T-helper 2 cell (primary cell): ENCODE data around the gene PPP1R9A.

ENCODE experiments used
- DNase-seq, 5 experiments: peaks; one replicate each; pipeline versions ENCODE4 v3.0.0 to v3.0.0-alpha.2; 2012 to 2022

PPP1R9A gene

GRCh38 chr7:95267754-95268153 lies 360.4 kb downstream of the PPP1R9A start:
- no peak for DNase-seq

DNA sequence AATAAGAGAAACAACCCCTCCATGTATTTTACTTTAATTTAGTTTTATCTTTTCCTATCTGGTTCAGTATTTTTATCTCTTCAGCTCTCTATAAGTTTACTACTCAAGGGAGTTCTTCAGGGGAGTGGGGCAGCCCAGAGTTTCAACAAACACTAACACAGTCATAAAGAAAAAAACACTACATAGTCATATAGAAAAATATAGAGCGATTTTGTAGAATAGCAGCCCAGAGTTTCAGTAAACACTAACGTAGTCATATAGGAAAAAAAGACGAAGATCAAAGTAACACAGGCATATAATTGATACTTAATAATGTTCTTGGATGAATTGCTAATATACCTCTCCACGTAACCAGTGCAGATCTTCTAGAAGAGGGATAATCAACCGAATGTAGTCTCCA lies 362.2 kb downstream of the PPP1R9A start:
- peak in 1 of 5 experiments; percentile 47 for DNase-seq

- no peak for DNase-seq
Measured at GRCh38 chr7:95276114-95276513, 368.7 kb downstream of the PPP1R9A start.

DNA sequence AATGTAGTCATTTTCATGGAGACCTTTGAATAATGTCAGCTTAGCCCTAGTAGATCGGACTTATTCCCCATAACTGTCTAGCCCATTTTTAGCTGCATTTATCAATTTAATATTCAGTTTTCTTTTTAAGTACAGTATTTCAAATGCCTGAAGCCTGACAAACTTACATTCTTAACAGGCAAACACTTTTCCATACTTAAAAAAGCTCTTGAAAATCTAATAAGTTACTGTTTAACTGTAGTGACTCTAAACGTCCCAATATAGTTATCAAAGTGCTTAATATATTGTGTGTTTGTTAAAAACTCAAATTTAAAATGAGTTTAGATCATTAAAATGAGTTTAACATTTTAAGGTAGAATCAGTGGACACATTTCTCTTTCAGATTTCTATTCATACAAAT lies 372.0 kb downstream of the PPP1R9A start:
- DNase-seq: no peak

DNA sequence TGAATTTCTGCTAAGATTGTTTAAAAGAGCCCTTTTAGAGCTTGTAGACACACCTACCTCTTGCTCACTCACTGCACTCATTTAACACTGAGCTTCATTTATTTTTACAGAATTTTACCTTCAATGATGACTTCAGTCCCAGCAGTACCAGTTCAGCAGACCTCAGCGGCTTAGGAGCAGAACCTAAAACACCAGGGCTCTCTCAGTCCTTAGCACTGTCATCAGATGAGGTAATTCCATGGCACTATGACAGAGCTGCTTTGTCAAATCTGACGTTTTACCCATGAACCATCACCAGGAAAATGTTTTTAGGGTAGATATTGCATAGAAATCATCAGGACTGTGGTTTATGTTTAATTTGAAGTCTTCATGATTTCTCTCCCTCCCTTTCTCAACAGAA lies 378.7 kb downstream of the PPP1R9A start:
- DNase-seq: no peak

GRCh38 chr7:95290166-95290830 lies 382.9 kb downstream of the PPP1R9A start:
- no peak for DNase-seq

DNA sequence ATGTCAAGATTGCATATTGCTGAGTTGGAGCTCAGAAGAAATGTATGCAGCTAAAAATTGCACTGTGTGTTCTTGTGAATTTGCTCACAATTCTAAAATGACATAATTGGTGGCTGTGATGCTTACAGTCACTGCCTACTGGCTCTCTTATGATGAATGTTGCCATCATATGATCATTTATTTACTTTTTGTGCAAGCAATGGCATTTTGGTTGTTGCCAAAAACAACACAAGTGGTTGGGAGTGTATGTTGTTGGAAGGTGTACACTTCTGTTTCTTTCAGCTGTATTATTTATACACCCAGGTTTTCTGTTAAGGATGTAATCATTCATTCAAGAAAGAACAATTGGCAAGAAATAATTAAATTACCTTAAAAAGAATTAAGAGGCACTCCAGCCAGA lies 388.0 kb downstream of the PPP1R9A start:
- no peak for DNase-seq

- no peak for DNase-seq
Measured at GRCh38 chr7:95296456-95296855, 389.1 kb downstream of the PPP1R9A start.

- DNase-seq: no peak
Measured at GRCh38 chr7:95297041-95297440, 389.6 kb downstream of the PPP1R9A start.

- no peak for DNase-seq
Measured at GRCh38 chr7:95298091-95298490, 390.7 kb downstream of the PPP1R9A start.

DNA sequence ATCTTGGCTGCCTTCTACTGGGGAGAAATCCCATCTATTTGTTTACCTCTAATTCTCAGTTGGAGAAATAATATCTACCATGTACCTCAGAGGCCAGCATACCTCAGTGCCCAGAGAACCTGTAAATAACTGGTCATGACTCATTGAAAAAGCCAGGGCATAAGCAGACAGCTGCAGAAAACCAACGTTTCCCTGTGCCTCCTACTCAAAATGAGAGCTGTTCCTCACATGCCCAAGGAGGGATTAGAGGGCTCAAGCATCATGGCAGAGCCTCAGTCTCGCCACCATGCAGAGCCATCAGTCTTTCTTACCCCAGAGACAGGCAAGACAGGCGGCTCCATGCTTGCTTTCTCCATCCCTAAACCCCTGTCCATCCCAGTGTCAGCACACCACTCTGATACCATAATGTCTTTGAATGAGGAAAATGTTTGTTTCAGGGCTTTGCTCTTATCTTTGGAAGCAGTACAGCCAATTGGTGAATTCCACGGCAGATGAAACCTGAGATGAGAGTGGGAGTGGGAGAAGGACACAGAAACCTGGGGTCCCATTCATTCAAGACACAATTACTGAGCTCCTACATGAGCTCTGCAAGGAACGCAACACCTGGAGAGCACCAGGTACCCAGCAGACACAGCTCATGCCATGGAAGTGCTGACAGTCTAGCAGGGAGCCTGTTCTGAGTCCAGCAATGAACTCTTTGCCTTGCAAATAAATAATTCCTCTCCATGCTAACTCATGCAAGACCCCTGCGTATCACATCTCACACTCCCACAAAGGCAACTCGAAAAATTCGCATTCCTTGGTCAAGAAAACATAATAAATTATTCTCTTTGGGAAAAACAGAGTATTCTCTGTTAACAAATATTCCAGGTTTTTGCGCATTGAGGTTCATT lies 395.9 kb downstream of the PPP1R9A start:
- DNase-seq: no peak

GRCh38 chr7:95304990-95305389 lies 397.6 kb downstream of the PPP1R9A start:
- no peak for DNase-seq

DNA sequence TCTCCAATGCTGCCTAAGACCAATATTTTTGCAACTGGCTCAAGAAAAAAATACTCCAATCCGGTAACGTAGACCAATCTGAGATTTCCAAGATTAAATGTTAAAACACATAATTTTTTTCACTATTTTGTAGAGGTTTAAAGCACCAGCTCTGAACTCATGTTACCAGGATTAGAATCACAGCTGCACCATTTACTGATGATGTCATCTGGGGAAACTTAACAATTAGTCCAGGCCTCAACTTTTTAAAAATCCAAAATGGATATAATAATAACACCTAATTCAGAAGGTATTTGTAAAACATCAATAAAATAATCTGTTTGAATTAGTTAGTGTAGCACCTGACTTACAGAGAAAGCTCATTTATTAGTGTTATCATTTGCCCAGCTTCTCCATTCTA lies 402.6 kb downstream of the PPP1R9A start:
- no peak for DNase-seq

GRCh38 chr7:95311389-95311788 lies 404.0 kb downstream of the PPP1R9A start:
- DNase-seq: no peak

GRCh38 chr7:95312561-95312960 lies 405.2 kb downstream of the PPP1R9A start:
- DNase-seq: no peak

DNA sequence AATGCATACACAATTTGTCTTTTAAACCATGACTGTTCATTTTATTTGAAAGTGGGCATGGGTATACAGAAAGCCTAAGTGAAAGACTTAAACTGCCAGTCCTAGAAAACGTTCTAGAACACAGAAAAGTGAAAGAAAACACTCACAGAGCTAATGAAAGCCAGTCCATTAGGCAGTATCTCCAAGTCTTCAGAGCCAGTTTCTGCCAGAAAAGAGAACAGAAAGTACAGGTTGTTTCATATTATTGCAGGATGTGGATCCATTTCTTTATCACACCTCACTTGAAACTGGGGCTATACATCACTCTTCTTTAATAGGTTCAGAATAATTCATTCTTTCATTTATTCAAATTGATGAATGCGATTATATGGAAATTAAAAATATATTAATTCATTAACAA lies 409.2 kb downstream of the PPP1R9A start:
- no peak for DNase-seq

DNA sequence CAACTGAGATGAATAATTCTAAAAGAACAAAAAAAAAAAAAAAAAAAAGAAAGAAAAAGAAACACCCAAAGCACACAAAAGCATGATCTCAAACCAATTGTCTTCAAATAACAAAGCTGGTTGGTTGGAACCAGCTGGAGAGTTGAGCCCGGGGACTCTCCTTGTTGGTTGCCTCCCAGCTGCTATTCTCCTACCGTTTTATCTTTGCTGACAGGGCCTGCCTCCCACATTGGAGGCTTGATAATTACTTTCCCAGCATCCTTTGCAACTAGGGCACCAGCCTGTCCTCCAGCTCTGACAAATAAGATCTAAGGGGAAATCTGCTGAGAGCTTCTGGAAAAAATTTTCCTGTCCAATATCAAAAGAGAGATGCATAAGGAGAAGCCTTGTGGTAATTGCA lies 410.2 kb downstream of the PPP1R9A start:
- no peak for DNase-seq

- DNase-seq: no peak
Measured at GRCh38 chr7:95317966-95318365, 410.6 kb downstream of the PPP1R9A start.

DNA sequence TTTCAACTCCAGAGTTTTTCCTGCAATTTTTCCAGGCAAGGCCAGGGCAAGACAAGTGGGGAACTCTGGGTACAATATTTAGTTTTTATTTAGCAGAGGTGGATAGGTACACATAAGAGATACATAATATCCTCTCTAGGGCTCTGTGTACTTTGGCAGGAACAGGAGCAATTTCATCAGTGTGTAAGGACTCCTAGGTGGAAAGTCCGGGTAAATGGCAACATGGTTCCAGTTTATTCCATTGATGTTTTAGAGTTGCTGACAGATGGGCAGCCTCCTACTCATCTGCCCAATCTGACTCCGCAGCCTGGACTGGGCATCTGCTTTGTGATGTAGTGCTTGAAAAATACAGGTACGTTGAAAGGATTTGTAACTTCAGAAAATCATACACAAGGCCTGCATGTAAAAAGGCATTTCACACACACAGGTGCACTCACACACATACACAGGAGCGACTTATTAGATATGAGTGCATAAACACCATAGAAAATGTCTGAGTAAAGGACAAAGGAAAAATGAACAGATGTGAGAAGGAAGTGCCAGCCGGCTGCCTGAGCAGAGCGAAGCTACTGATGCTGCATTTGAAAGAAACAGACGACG lies 411.2 kb downstream of the PPP1R9A start:
- no peak for DNase-seq

DNA sequence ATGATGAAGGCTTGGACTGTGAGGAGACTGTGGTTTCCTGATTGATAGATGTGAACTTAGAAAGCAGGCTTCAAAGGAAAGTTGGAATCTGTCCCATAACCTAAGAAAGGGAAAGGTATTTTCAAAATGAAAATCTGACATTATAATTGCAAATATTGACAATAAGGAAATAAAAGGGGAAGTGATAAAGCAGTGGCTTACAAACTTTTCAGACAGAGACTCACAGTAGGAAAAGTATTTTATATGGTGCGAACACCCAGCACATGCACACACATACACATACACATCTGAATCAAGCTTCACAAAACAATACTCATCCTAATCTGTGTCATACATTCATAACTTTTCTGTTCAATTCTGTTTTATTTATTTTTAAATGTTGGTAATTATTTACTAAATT lies 412.2 kb downstream of the PPP1R9A start:
- DNase-seq: no peak

GRCh38 chr7:95320651-95321050 lies 413.3 kb downstream of the PPP1R9A start:
- DNase-seq: no peak

- no peak for DNase-seq
Measured at GRCh38 chr7:95321720-95322119, 414.3 kb downstream of the PPP1R9A start.

DNA sequence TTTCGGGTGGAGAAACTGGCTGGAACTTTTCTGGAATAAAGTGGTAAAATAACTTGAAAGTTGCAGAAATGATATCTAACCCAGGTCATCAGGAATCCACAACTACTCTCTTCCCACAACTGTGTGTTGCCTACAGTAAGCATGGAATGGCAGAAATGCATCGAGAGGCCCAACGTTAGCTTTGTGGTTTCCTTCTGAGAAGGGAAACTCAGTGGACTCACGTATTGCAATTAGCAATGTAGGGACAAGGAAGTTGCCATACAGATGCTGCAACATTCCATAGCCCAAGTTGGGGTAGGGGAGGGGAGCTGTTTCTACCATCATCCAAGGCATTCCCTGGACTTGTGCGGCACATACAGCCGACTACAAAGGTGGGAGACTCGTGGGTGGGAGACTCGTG lies 415.0 kb downstream of the PPP1R9A start:
- no peak for DNase-seq

DNA sequence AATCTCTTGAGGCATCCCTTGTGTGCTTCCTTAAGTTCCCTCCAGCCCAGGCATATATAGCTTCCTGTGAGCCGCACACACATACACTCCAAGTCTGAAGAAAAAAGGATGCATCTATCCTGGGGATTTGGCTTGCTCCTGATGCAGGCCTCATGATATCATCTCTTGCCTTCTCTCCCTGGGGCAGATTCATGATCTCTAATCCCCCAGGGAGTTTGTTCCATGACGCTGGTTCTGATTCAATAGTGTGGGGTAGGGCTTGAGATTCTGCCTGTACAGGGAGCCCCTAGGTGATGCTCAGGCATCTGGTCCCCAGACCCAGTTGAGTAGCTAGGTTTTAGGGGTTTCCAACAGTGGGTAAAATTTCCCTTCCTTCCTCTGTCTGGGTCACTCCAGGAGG lies 415.5 kb downstream of the PPP1R9A start:
- DNase-seq: no peak
